Measurements from ENCODE around the gene TFB2M. TPM values are rescaled to one million over a fixed set of nuclear protein-coding genes. Genes with fewer than 3 reads are reported as not detected.

TFB2M gene
- total and polyA plus RNA-seq, 10 of the 15 experiments (the other 5 are each of a cell fraction or from before 2014, with no cell fraction given), result 25.2 to 66.0 (median 36.1) TPM

DNA sequence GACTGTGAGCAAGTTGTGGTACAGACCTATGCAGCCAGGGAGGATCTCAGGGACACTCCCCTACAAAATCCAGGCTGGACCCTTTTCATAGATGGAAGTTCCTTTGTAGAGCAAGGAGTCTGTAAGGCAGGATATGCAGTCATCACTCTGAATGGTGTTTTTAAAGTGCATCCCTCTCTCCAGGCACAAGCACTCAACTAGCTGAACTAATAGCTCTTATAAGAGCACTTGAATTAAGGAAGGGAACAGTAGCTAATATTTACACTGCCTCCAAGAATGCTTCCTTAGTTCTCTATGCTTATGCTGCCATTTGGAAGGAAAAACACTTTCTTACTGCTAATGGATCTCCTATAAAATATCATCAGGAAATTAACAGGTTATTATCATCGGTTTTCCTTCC lies 31.9 kb downstream of the TFB2M start (continued):
- TF ChIP-seq, protein P1, sequence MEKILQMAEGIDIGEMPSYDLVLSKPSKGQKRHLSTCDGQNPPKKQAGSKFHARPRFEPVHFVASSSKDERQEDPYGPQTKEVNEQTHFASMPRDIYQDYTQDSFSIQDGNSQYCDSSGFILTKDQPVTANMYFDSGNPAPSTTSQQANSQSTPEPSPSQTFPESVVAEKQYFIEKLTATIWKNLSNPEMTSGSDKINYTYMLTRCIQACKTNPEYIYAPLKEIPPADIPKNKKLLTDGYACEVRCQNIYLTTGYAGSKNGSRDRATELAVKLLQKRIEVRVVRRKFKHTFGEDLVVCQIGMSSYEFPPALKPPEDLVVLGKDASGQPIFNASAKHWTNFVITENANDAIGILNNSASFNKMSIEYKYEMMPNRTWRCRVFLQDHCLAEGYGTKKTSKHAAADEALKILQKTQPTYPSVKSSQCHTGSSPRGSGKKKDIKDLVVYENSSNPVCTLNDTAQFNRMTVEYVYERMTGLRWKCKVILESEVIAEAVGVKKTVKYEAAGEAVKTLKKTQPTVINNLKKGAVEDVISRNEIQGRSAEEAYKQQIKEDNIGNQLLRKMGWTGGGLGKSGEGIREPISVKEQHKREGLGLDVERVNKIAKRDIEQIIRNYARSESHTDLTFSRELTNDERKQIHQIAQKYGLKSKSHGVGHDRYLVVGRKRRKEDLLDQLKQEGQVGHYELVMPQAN (conservative IDR thresholded peaks at IDR 0.05), result no peak
- TF ChIP-seq, protein P2, sequence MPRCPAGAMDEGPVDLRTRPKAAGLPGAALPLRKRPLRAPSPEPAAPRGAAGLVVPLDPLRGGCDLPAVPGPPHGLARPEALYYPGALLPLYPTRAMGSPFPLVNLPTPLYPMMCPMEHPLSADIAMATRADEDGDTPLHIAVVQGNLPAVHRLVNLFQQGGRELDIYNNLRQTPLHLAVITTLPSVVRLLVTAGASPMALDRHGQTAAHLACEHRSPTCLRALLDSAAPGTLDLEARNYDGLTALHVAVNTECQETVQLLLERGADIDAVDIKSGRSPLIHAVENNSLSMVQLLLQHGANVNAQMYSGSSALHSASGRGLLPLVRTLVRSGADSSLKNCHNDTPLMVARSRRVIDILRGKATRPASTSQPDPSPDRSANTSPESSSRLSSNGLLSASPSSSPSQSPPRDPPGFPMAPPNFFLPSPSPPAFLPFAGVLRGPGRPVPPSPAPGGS (IDR thresholded peaks at IDR 0.05; ENCODE audit: borderline replicate concordance, insufficient read depth, low read depth, low read length, poor library complexity, severe bottlenecking), result no peak
- no peak for TF ChIP-seq RAD21 (IDR thresholded peaks at IDR 0.05; ENCODE audit: insufficient read depth, low read depth, low read length)
- no peak for TF ChIP-seq ESRRA (IDR thresholded peaks at IDR 0.05; ENCODE audit: low read length)
- no peak for TF ChIP-seq JUNB (IDR thresholded peaks at IDR 0.05)
- TF ChIP-seq JUND (IDR thresholded peaks at IDR 0.05; ENCODE audit: low read depth, low read length), result no peak
- no peak for TF ChIP-seq TCF12 (IDR thresholded peaks at IDR 0.05; ENCODE audit: low read depth, low read length)
- TF ChIP-seq STAT1 (conservative IDR thresholded peaks at IDR 0.05), result no peak
- TF ChIP-seq KDM1A (IDR thresholded peaks at IDR 0.05; ENCODE audit: borderline replicate concordance), result no peak

GRCh38 chr1:246533371-246533905 lies 32.6 kb downstream of the TFB2M start:
- no peaks in the 10 kb centered on the region for H3K36me3 ChIP-seq (ENCODE audit: control insufficient read depth in 2 of 2, insufficient read depth in 2 of 2, low read length in 1 of 2)
- ChIA-PET SMC1A (ENCODE audit: uncharacterized antibody, unreplicated experiment) (interaction anchor here (0.7 to 1.0 kb wide), 2 partner anchors 10 to 36 kb away, joined by 3 to 7 read pairs; no protein-coding TSS in a partner anchor), RAD21 (ENCODE audit: unreplicated experiment) (no interaction called here), POLR2A (interaction anchor here (0.6 kb wide), 1 partner anchor 48 kb away, joined by 4 read pairs; no protein-coding TSS in a partner anchor), CTCF (no interaction called here)
- no peak overlapping the region for H3K9ac ChIP-seq (ENCODE audit: control insufficient read depth, insufficient read depth, low read length)
- intact Hi-C loops (cut with micrococcal nuclease; ENCODE audit: unreplicated experiment) (no loop called here), in situ Hi-C loops (cut with MboI) (no loop called here)
- no peak for DNase-seq (ENCODE audit: low read depth, low spot score)
- no peak for FAIRE-seq
- peaks cover 4% of the 10 kb centered on the region; the same call in 1 of the 3 replicates for H3K9me3 ChIP-seq (replicated peaks; ENCODE audit: control insufficient read depth, insufficient read depth, low read length)
- no TSS peak for BruUV-seq (replicated peaks)
- no peak overlapping the region for H3K27ac ChIP-seq (ENCODE audit: control insufficient read depth, insufficient read depth)
- no peak for ATAC-seq
- H3K4me3 ChIP-seq, result no peak overlapping the region
- H4K20me1 ChIP-seq (ENCODE audit: control insufficient read depth, insufficient read depth), result no peaks in the 10 kb centered on the region
- H3K27me3 ChIP-seq (replicated peaks in 1 of 2; ENCODE audit: control insufficient read depth in 2 of 2, insufficient read depth in 2 of 2, low read length in 1 of 2), result no peaks in the 10 kb centered on the region; a peak in 1 of 4 replicates
- no peaks in the 10 kb centered on the region for H3K4me1 ChIP-seq (ENCODE audit: control insufficient read depth, insufficient read depth, low read length)
- H3K79me2 ChIP-seq (ENCODE audit: control insufficient read depth, insufficient read depth, low read length), result no peaks in the 10 kb centered on the region
- WGBS (ENCODE audit: insufficient coverage, insufficient replicate concordance, low lambda C conversion rate, missing lambda C conversion rate), result 30% methylated on average over 2 of the region's 2 CpGs
- H3K4me2 ChIP-seq (ENCODE audit: control insufficient read depth, insufficient read depth), result no peak overlapping the region
- no peak overlapping the region for H2AFZ ChIP-seq (ENCODE audit: control insufficient read depth, low read depth, low read length)
- TF ChIP-seq, protein P3, sequence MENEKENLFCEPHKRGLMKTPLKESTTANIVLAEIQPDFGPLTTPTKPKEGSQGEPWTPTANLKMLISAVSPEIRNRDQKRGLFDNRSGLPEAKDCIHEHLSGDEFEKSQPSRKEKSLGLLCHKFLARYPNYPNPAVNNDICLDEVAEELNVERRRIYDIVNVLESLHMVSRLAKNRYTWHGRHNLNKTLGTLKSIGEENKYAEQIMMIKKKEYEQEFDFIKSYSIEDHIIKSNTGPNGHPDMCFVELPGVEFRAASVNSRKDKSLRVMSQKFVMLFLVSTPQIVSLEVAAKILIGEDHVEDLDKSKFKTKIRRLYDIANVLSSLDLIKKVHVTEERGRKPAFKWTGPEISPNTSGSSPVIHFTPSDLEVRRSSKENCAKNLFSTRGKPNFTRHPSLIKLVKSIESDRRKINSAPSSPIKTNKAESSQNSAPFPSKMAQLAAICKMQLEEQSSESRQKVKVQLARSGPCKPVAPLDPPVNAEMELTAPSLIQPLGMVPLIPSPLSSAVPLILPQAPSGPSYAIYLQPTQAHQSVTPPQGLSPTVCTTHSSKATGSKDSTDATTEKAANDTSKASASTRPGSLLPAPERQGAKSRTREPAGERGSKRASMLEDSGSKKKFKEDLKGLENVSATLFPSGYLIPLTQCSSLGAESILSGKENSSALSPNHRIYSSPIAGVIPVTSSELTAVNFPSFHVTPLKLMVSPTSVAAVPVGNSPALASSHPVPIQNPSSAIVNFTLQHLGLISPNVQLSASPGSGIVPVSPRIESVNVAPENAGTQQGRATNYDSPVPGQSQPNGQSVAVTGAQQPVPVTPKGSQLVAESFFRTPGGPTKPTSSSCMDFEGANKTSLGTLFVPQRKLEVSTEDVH (IDR thresholded peaks at IDR 0.05; ENCODE audit: low read depth, partially characterized antibody), result no peak
- no peak for TF ChIP-seq SIN3A (IDR thresholded peaks at IDR 0.05; ENCODE audit: low read depth, low read length)
- TF ChIP-seq KLF5 (IDR thresholded peaks at IDR 0.05; ENCODE audit: partially characterized antibody), result no peak
- no peak for TF ChIP-seq ZZZ3 (IDR thresholded peaks at IDR 0.05; ENCODE audit: control insufficient read depth, insufficient read length, low read depth)
- TF ChIP-seq GATAD2B (conservative IDR thresholded peaks at IDR 0.05; ENCODE audit: low read depth), result no peak
- no peak for TF ChIP-seq PML (IDR thresholded peaks at IDR 0.05; ENCODE audit: low read length)
